HUES6 (cell line): ENCODE results near the gene ITGA2B.
"Not testable (repeated sequence)": the region's sequence is repeated elsewhere in the genome, so short reads cannot be mapped to it uniquely, and the experiment has no call there.

ENCODE experiments used
- H3K27ac ChIP-seq: 2 replicates; pipeline ENCODE4 v1.7.0; 2013; ENCODE audit warnings: low read depth, mild to moderate bottlenecking, low read length, inconsistent platforms
- H3K27me3 ChIP-seq: 2 replicates; pipeline ENCODE4 v1.6.1; 2013; ENCODE audit warnings: low read length; ENCODE audit not compliant: control insufficient read depth, insufficient read depth
- H3K36me3 ChIP-seq: 2 replicates; pipeline ENCODE4 v1.6.1; 2013; ENCODE audit warnings: low read length; ENCODE audit not compliant: control insufficient read depth, insufficient read depth
- H3K4me1 ChIP-seq: 2 replicates; pipeline ENCODE4 v1.6.1; 2013; ENCODE audit warnings: low read length; ENCODE audit not compliant: control insufficient read depth, insufficient read depth
- H3K4me3 ChIP-seq: 2 replicates; pipeline ENCODE4 v1.5.1; 2013; ENCODE audit warnings: low read depth, low read length
- H3K9ac ChIP-seq: one replicate; pipeline ENCODE4 v1.6.1; 2013; ENCODE audit warnings: mild to moderate bottlenecking, low read length
- H3K9me3 ChIP-seq: 2 replicates; pipeline ENCODE4 v1.6.1; 2013; ENCODE audit warnings: low read depth, low read length; ENCODE audit not compliant: control insufficient read depth, insufficient read depth

Gene ITGA2B

DNA sequence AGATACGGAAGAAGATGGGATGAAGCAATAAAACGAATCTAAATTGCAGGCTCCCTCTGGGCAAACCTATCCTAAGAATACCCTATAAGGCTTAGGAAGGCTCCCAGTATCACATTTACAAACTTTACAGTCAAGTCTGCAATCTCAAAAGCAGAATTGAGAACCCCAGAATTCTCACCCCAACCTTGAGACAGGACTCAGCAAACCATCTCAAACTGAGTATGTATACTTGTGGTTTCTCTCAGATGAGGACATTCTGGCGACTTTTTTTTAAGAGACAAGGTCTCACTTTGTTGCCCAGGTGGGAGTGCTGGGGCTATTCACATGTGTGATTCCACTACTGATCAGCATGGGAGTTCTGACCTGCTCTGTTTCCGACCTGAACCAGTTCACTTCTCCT is 19.3 kb upstream of the ITGA2B start:
- Histone ChIP-seq H3K9ac (no peak overlapping the region), H3K9me3 (no peaks in the 10 kb centered on the region), H3K27ac (no peak overlapping the region), H3K27me3 (no peaks in the 10 kb centered on the region), H3K4me3 (no peak overlapping the region), H3K4me1 (no peaks in the 10 kb centered on the region), H3K36me3 (peaks cover 16% of the 10 kb centered on the region; the same call in 1 of the 2 replicates)

GRCh38 chr17:44402564-44403172 is 13.2 kb upstream of the ITGA2B start:
- Histone ChIP-seq H3K4me1 (no peaks in the 10 kb centered on the region), H3K9ac (no peak overlapping the region), H3K36me3 (peaks cover 62% of the 10 kb centered on the region), H3K27me3 (no peaks in the 10 kb centered on the region), H3K9me3 (no peaks in the 10 kb centered on the region), H3K27ac (no peak overlapping the region), H3K4me3 (no peak overlapping the region)

GRCh38 chr17:44400226-44400847 is 10.9 kb upstream of the ITGA2B start:
- H3K4me1 ChIP-seq = no peaks in the 10 kb centered on the region
- H3K27me3 ChIP-seq = no peaks in the 10 kb centered on the region
- H3K27ac ChIP-seq = no peak overlapping the region
- H3K36me3 ChIP-seq = peaks cover 68% of the 10 kb centered on the region
- H3K9me3 ChIP-seq = no peaks in the 10 kb centered on the region
- no peak overlapping the region for H3K4me3 ChIP-seq
- H3K9ac ChIP-seq = no peak overlapping the region

DNA sequence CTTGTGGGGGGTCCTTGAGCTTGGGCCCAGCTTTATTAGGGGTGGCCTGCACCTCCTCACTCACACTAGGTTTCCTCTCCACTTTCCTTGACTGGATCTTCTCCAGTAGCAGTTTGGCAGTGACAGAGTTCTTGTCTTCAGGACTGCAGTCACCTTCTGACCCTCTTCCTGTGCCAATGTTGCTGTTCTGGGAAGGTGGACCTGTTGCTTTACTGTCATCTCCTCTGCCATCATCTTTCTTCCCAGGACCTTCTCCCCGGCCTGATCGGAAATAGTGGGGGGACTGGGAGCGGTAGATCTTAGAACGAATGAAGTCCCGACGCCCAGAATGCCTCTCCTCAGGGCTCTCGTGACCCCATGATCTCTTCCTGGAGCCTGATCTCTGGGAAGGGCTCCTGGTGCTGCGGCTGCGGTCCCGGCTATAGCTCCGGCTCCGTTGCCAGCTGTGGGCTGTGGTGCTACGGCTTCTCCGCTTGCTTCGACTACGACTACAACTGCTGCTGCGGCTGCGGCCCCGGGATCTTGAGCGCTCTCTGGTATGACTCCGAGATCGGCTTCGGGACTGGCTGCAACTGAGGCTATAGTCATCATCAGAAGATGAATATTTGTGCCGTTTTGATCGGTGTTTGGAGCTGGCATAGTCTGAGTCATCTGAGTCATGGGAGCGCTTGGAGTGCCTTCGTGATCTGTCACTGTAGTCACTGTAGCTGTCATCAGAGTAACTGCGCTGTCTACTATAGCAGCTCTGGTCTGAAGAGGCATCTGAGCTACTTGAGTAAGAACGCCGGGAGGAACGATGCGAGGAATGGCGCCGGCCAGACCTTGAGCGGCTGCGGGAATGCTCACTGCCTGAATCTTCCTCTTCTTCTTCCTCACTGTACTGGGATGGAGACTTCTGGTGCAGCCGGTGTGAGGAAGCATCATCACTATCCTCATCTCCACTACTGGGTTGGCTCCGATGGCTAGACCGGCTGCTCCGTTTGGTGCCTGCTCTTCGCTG is 9.5 kb upstream of the ITGA2B start:
- Histone ChIP-seq H3K4me1 (no peaks in the 10 kb centered on the region), H3K36me3 (peaks cover 60% of the 10 kb centered on the region), H3K9me3 (no peaks in the 10 kb centered on the region), H3K27me3 (no peaks in the 10 kb centered on the region), H3K9ac (no peak overlapping the region), H3K27ac (no peak overlapping the region), H3K4me3 (no peak overlapping the region)

DNA sequence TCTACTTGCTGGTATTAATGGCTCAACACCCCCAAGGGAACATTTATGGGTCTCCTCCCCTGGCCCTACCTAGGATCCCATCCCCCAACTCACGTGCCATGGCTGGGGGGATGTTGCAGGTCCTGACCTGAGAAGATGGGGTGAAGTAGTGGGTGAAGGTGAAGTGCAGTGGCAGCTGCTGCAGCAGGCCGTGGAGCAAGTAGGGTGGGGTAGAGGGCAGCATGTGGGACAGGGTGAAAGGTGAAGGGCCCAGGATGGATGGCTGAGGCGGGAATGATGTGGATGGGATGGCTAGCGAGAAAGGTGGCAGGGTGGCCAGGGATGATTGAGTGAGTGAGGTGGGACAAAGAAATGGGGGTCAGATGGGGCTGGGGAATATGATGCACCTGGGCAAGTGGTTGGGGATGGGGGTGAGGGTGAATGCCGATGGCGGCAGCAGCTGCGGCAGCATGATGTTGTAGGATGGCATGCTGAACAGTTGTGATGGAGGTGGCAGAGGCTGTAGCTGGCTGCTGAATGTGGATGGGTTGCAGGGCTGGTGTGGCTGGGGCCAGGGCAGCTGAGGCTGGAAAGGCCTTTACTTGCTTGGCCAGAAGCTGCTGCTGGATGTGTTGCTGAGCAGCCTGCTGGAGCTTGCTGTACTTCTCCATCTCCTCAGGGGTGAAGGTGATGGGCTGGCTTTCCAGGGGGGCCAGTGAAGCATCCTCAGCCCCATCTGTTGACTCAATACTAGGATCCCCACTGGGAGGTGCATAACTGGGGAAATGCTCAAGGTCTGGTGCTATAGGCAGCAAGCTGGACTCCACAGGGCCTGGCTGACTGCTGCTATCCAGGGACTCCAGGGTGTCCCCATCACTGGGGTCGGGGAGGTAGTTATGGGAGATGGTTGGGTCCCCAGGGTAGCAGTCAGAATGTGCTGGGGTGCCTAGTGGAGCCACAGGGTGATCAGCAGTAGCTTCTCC is 8.3 kb upstream of the ITGA2B start:
- Histone ChIP-seq H3K27ac (no peak overlapping the region), H3K36me3 (peaks cover 56% of the 10 kb centered on the region)

DNA sequence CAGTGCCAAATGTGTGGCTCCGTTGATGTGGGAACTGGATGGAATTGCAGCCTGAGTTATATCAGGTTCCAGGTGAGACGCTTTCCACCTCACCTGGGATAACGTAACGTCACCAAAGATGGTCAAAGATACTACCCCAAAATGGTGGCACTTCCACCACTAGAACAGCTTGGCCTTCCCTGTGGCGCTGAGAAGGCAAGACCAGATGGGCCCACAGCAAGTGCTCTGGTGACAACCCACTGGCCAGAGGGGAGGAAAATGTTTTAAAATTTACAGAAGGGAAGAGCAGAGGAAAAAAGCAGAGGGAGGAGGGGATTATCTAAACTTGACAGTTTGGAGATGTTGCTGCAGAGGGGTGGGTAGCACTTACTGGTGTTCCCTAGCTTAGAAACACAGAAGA is 7.5 kb upstream of the ITGA2B start:
- Histone ChIP-seq H3K4me1 (0 out of 2 replicates have a peak, but pooled peaks cover 4% of the 10 kb centered on the region), H3K9me3 (no peaks in the 10 kb centered on the region), H3K4me3 (no peak overlapping the region), H3K27me3 (no peaks in the 10 kb centered on the region), H3K27ac (no peak overlapping the region), H3K9ac (no peak overlapping the region), H3K36me3 (peaks cover 51% of the 10 kb centered on the region)

More for the DNA sequence above, 8.3 kb upstream of the ITGA2B start:
- Histone ChIP-seq H3K4me3 (no peak overlapping the region), H3K9ac (no peak overlapping the region), H3K9me3 (no peaks in the 10 kb centered on the region), H3K4me1 (0 out of 2 replicates have a peak, but pooled peaks cover 4% of the 10 kb centered on the region), H3K27me3 (no peaks in the 10 kb centered on the region)

DNA sequence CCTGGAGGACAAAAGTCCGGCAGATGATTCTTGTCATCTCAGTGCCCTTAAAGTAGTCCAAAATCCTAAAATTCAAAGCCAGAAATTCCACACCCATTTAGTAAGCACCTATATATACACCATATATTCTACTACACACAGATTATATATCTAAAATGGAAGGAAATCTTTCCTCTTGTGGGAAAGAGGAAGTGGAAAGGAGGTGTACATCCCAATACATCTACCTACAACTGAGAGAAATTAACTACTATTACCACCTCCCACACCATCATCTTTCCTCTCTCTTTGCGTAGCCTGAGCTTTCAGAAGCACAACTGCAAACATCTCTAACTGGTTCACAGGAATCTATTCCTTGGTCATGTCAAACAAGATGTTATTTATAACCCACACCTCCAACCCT is 5.4 kb upstream of the ITGA2B start:
- Histone ChIP-seq H3K27ac (no peak overlapping the region), H3K4me3 (no peak overlapping the region), H3K4me1 (0 out of 2 replicates have a peak, but pooled peaks cover 4% of the 10 kb centered on the region), H3K36me3 (peaks cover 32% of the 10 kb centered on the region), H3K9me3 (no peaks in the 10 kb centered on the region), H3K27me3 (no peaks in the 10 kb centered on the region), H3K9ac (no peak overlapping the region)

- not testable (repeated sequence) for H3K4me1 ChIP-seq, H3K9me3 ChIP-seq, H3K9ac ChIP-seq, H3K27ac ChIP-seq, H3K4me3 ChIP-seq, H3K27me3 ChIP-seq
- H3K36me3 ChIP-seq = peaks cover 25% of the 10 kb centered on the region
Observed at GRCh38 chr17:44394112-44394511, 4.7 kb upstream of the ITGA2B start.

- no peak overlapping the region for H3K9ac ChIP-seq
- H3K9me3 ChIP-seq = no peaks in the 10 kb centered on the region
- peaks cover 11% of the 10 kb centered on the region; the same call in 1 of the 2 replicates for H3K27me3 ChIP-seq
- no peak overlapping the region for H3K4me3 ChIP-seq
- H3K4me1 ChIP-seq = 0 out of 2 replicates have a peak, but pooled peaks cover 4% of the 10 kb centered on the region
- H3K27ac ChIP-seq = no peak overlapping the region
- H3K36me3 ChIP-seq = no peaks in the 10 kb centered on the region
Observed at GRCh38 chr17:44390250-44390870, 911 bp upstream of the ITGA2B start.

GRCh38 chr17:44389723-44390202 is 314 bp upstream of the ITGA2B start:
- H3K4me3 ChIP-seq = no peak overlapping the region
- H3K9me3 ChIP-seq = no peaks in the 10 kb centered on the region
- H3K9ac ChIP-seq = no peak overlapping the region
- no peak overlapping the region for H3K27ac ChIP-seq
- H3K27me3 ChIP-seq = peaks cover 15% of the 10 kb centered on the region
- no peaks in the 10 kb centered on the region for H3K36me3 ChIP-seq
- H3K4me1 ChIP-seq = peaks cover 8% of the 10 kb centered on the region
